ENCODE data around the gene PI4K2B. TPM values are rescaled to one million over a fixed set of nuclear protein-coding genes. Genes with fewer than 3 reads are reported as not detected.

The PI4K2B gene
- total RNA-seq, 1 experiment from 2014 or later, result 10.3 TPM

GRCh38 chr4:25297528-25298242, 63.9 kb downstream of the PI4K2B start:
- H3K4me3 Mint-ChIP-seq, result no peak overlapping the region

More at GRCh38 chr4:25297528-25298242, 63.9 kb downstream of the PI4K2B start:
- WGBS (ENCODE audit: extremely low coverage, insufficient read length, low lambda C conversion rate), result no CpG with 5 or more reads among the region's 5 CpGs
- no peaks in the 10 kb centered on the region for H3K27me3 ChIP-seq (ENCODE audit: insufficient read depth, low read length)
- H3K9ac ChIP-seq (ENCODE audit: extremely low read depth, insufficient read length, low read length), result no peak overlapping the region
- no peaks in the 10 kb centered on the region for H3K79me1 ChIP-seq (ENCODE audit: insufficient read depth, low read depth, low read length, poor library complexity, severe bottlenecking)
- no peak overlapping the region for H4K8ac ChIP-seq (replicated peaks; ENCODE audit: insufficient read length, low read depth, low read length)
- H2BK5ac ChIP-seq (ENCODE audit: insufficient read length, low read length), result no peak overlapping the region
- H3K4me1 Mint-ChIP-seq, result peaks cover 10% of the 10 kb centered on the region in 2 experiments
- H3K9me3 ChIP-seq (ENCODE audit: control insufficient read depth, low read depth, low read length), result no peaks in the 10 kb centered on the region
- H3K23ac ChIP-seq (ENCODE audit: insufficient read length, low read depth, low read length), result no peak overlapping the region
- H2AFZ ChIP-seq (ENCODE audit: low read length), result no peak overlapping the region
- no peak overlapping the region for H2BK12ac ChIP-seq (ENCODE audit: insufficient read length, low read depth, low read length)
- no peaks in the 10 kb centered on the region for H4K20me1 ChIP-seq (ENCODE audit: control insufficient read depth, insufficient read depth, insufficient read length)
- no peak overlapping the region for H4K91ac ChIP-seq (ENCODE audit: insufficient read length, low read depth, low read length)
- H4K5ac ChIP-seq (ENCODE audit: insufficient read length, low read depth, low read length), result no peak overlapping the region
- no peak overlapping the region for H2BK15ac ChIP-seq (ENCODE audit: low read depth, low read length)
- no peak overlapping the region for H3K56ac ChIP-seq (ENCODE audit: insufficient read length, low read depth, low read length)
- peaks cover 22% of the 10 kb centered on the region for H3K27me3 Mint-ChIP-seq (ENCODE audit: low read depth)
- no peak overlapping the region for H3K4me2 ChIP-seq (ENCODE audit: insufficient read depth, insufficient read length, low read length)
- no peak overlapping the region for H3K18ac ChIP-seq (ENCODE audit: insufficient read length, low read depth, low read length)
- H3T11ph ChIP-seq (ENCODE audit: low read length), result no peak overlapping the region
- H3K4me1 ChIP-seq (ENCODE audit: insufficient read depth, low read length), result no peaks in the 10 kb centered on the region
- no peak overlapping the region for H3K27ac ChIP-seq (ENCODE audit: insufficient read length, low read depth, low read length)
- no peaks in the 10 kb centered on the region for H3K9me3 Mint-ChIP-seq
- no peak overlapping the region for H3K27ac Mint-ChIP-seq
- no peak for DNase-seq
- no peaks in the 10 kb centered on the region for H3K36me3 Mint-ChIP-seq (ENCODE audit: insufficient read depth in 1 of 3, low read depth in 3 of 3)
- no peak overlapping the region for H3K4ac ChIP-seq (ENCODE audit: low read depth, low read length)
- H3K14ac ChIP-seq (ENCODE audit: insufficient read depth, low read length), result no peak overlapping the region
- TF ChIP-seq CTCF (conservative IDR thresholded peaks at IDR 0.05), result no peak
- H2BK120ac ChIP-seq (ENCODE audit: low read depth, low read length, poor library complexity, severe bottlenecking), result no peak overlapping the region
- no peaks in the 10 kb centered on the region for H3K79me2 ChIP-seq (ENCODE audit: insufficient read depth, low read length)
- H2BK20ac ChIP-seq (ENCODE audit: low read depth, low read length, poor library complexity, severe bottlenecking), result no peak overlapping the region
- H2AK5ac ChIP-seq (ENCODE audit: insufficient read length, low read length), result no peak overlapping the region
- no peaks in the 10 kb centered on the region for H3K23me2 ChIP-seq (ENCODE audit: insufficient read length, low read depth, low read length, poor library complexity, severe bottlenecking)

All from H9 (cell line).